ENCODE measurements around the gene B3GALNT2.

The B3GALNT2 gene

GRCh38 chr1:235408503-235408960 is 95.7 kb downstream of the B3GALNT2 start:
- DNase-seq = peak; percentile 1

DNA sequence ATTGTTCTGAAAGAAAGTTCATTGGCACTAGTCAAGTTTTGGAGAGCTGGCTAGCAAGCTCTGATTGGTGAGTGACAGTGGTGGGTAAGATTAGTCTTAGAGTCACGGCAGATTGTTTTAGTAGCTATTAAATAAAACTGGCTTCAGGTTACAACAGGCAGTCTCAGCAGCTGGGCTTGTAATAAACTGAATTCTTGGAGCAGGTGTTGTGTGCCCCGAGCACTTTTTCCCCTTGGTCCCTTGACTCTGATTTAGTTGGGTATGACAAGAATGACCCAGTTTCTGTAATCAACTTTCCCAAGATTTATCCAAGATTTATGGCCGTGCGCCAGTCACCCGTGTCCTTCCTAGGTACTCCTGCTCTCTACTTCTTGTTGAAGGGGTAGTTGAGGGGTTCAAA is 96.8 kb downstream of the B3GALNT2 start:
- DNase-seq = peak; percentile 14

- DNase-seq = no peak
These were observed 100.1 kb downstream of the B3GALNT2 start for GRCh38 chr1:235404190-235404589.

- DNase-seq = no peak
These were observed 100.7 kb downstream of the B3GALNT2 start for GRCh38 chr1:235403593-235403992.

DNA sequence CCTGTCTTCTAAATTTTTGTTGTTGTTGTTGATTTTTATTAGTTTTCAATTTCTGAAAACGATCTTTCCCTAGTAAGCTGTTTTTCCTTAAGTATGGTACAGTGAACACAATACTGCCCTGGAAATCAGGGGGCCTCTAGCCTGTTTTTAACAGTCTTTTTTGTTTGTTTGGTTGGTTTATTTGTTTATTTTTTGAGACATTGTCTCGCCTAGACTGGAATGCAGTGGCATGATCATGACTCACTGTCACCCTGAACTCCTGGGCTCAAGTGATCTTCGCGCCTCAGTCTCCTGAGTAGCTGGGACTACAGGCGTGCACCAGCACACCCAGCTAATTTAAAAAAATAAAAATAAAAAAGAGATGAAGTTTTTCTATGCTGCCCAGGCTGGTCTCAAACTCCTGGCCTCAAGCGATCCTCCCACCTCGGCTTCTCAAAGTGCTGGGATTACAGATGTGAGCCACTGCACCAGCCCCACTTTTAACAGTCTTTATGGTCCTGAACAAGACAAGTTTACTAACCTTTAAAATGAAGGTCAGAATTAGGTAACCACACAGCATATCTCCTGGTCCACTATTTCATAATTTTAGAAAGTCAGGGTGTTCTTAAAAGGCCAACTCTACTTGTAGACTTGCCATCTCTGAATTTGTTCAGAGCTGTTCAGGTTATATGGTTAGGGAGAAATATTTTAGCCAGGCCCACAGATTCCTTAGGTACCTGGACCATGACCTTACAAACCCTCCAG is 101.6 kb downstream of the B3GALNT2 start:
- no peak for DNase-seq

DNA sequence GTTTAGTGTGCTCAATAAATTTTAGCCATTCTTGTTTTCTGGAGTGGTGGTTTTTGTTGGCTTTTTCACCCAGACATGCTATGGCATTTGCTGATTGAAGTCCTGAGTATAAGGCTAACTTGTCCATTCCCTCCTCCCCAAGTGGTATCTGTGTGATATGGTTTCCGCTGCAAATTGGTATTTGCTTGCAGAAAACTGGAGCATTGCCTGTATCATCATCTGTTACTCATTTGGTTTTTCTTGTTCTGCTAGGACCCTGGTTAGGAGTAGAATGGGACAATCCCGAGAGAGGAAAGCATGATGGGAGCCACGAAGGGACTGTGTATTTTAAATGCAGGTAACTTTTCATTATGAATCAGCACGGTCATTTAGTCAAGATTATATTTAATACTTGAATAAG is 103.0 kb downstream of the B3GALNT2 start:
- no peak for DNase-seq

All from NCI-H69 (cell line).